Measurements from ENCODE around the gene QRICH2.
"Not testable (repeated sequence)": the region's sequence is repeated elsewhere in the genome, so short reads cannot be mapped to it uniquely, and the experiment has no call there.

QRICH2 gene

GRCh38 chr17:76353004-76353598 is 45.0 kb upstream of the QRICH2 start:
- no peak for FAIRE-seq
- no peak for DNase-seq (ENCODE audit: insufficient read length, low spot score)
- TF ChIP-seq, protein P1, sequence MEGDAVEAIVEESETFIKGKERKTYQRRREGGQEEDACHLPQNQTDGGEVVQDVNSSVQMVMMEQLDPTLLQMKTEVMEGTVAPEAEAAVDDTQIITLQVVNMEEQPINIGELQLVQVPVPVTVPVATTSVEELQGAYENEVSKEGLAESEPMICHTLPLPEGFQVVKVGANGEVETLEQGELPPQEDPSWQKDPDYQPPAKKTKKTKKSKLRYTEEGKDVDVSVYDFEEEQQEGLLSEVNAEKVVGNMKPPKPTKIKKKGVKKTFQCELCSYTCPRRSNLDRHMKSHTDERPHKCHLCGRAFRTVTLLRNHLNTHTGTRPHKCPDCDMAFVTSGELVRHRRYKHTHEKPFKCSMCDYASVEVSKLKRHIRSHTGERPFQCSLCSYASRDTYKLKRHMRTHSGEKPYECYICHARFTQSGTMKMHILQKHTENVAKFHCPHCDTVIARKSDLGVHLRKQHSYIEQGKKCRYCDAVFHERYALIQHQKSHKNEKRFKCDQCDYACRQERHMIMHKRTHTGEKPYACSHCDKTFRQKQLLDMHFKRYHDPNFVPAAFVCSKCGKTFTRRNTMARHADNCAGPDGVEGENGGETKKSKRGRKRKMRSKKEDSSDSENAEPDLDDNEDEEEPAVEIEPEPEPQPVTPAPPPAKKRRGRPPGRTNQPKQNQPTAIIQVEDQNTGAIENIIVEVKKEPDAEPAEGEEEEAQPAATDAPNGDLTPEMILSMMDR (IDR thresholded peaks at IDR 0.05; ENCODE audit: insufficient read depth, missing control alignments) = no peak

DNA sequence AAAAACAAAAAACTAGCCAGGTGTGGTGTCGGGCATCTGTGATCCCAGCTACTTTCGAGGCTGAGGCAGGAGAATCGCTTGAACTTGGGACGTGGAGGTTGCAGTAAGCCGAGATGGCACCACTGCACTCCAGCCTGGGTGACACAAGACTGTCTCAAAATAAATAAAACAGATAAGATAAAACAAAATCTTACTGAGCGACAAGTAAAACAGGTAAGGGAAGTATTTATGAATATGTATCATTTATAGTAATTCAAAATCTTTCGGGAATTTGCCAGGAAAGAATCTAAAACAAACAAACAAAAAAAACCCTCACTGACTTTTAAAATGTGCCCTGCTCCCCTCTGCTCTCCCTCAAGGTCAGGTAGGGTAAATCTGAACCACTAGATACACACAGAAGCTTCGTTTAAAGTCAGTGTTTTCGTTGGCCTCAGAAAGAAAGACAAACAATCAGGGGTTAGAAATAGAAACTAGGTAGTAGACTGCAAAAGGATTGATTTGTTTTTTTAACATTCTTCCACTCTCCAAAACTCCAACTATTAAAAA is 43.5 kb upstream of the QRICH2 start:
- TF ChIP-seq, protein P1 (IDR thresholded peaks at IDR 0.05; ENCODE audit: insufficient read depth, missing control alignments) = no peak
- no peak for DNase-seq (ENCODE audit: insufficient read length, low spot score)
- no peak for FAIRE-seq

GRCh38 chr17:76350463-76350862 is 42.4 kb upstream of the QRICH2 start:
- TF ChIP-seq, protein P1 (IDR thresholded peaks at IDR 0.05; ENCODE audit: insufficient read depth, missing control alignments) = no peak
- FAIRE-seq (no peak), DNase-seq (ENCODE audit: insufficient read length, low spot score) (no peak)

DNA sequence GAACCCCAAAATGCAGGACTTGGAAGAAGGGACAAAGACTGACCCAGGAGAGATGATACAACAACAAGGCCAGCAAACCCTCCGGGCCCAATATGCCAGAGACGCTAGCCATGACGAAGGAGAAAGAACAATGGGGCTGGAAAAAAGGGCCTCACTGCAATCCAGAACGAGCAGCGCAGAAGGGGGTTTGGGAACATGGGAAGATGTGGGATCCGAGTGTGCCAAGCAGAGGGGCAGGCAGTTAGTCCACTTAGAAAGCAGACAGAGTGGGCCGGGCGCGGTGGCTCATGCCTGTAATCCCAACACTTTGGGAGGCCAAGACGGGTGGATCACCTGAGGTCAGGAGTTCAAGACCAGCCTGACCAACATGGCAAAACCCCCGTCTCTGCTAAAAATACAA is 38.9 kb upstream of the QRICH2 start:
- not testable (repeated sequence) for DNase-seq (ENCODE audit: insufficient read length, low spot score); FAIRE-seq

DNA sequence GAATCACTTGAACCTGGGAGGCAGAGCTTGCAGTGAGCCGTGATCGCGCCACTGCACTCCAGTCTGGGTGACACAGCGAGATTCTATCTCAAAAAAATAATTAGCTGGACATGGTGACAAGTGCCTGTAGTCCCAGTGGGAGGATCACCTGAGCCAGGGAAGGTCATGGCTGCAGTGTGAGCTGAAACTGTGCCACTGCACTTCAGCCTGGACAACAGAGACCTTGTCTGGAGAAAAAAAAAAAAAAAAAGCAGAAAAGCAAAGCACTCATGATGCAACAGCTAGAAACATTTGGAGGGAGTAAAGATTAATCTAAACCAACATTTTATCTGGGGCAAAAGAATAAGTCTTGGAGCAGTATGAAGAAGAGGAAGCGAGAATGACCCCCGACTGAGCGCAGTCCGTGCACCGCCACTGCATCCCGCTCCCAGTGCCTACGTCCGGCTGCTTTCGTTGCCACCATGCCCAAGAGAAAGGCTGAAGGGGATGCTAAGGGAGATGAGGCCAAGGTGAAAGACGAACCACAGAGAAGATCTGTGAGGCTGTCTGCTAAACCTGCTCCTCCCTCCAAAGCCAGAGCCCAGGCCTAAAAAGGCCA is 37.4 kb upstream of the QRICH2 start:
- TF ChIP-seq, protein P1 (IDR thresholded peaks at IDR 0.05; ENCODE audit: insufficient read depth, missing control alignments) = no peak
- no peak for FAIRE-seq
- no peak for DNase-seq (ENCODE audit: insufficient read length, low spot score)

DNA sequence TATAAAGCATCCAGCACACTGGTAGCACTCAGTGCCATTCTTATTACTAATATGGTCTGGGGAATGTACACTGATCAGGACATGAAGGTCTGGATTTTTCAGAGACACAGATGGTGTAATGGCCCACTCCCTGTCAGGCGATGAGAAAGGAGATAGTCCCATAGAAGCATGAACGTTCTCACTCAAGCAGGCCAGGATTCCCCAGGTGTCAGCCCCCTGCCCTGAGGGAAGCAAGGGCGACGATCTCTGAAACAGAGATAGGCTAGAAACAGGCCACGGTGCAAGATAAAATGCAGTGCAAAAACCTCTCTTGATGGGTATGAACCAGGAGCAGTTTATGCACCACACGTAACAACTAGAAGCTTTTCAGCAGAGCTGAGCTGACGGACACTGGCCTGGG is 35.0 kb upstream of the QRICH2 start:
- FAIRE-seq (no peak), DNase-seq (ENCODE audit: insufficient read length, low spot score) (no peak)
- TF ChIP-seq, protein P1 (IDR thresholded peaks at IDR 0.05; ENCODE audit: insufficient read depth, missing control alignments) = no peak

GRCh38 chr17:76341301-76341700 is 33.2 kb upstream of the QRICH2 start:
- no peak for DNase-seq (ENCODE audit: insufficient read length, low spot score)
- FAIRE-seq = no peak
- TF ChIP-seq, protein P1 (IDR thresholded peaks at IDR 0.05; ENCODE audit: insufficient read depth, missing control alignments) = no peak
